GM18526 (cell line): ENCODE measurements around the gene ARMH2.

Source experiments
- POLR2A ChIP-seq: IDR thresholded peaks from 3 replicates; pipeline ENCODE4 v1.6.1; 2011; ENCODE audit not compliant: insufficient read length; ENCODE audit errors: extremely low read depth

Gene ARMH2

GRCh38 chr6:24827162-24827561, 28.4 kb upstream of the ARMH2 start:
- TF ChIP-seq POLR2A = no peak

- TF ChIP-seq POLR2A = no peak
These were observed 26.5 kb upstream of the ARMH2 start for GRCh38 chr6:24825130-24825630.

- TF ChIP-seq POLR2A = no peak
These were observed 25.6 kb upstream of the ARMH2 start for GRCh38 chr6:24824142-24824938.

- TF ChIP-seq POLR2A = no peak
These were observed 24.5 kb upstream of the ARMH2 start for GRCh38 chr6:24823185-24823584.

GRCh38 chr6:24822696-24823095, 24.0 kb upstream of the ARMH2 start:
- TF ChIP-seq POLR2A = no peak

GRCh38 chr6:24821860-24822444, 23.2 kb upstream of the ARMH2 start:
- TF ChIP-seq POLR2A = no peak

- TF ChIP-seq POLR2A = no peak
These were observed 19.6 kb upstream of the ARMH2 start for GRCh38 chr6:24818346-24818745.

GRCh38 chr6:24809728-24810127, 11.0 kb upstream of the ARMH2 start:
- TF ChIP-seq POLR2A = no peak

GRCh38 chr6:24807584-24807983, 8.9 kb upstream of the ARMH2 start:
- no peak for TF ChIP-seq POLR2A

- TF ChIP-seq POLR2A = no peak
These were observed 3.7 kb upstream of the ARMH2 start for GRCh38 chr6:24802271-24803059.

- TF ChIP-seq POLR2A = no peak
These were observed 811 bp upstream of the ARMH2 start for GRCh38 chr6:24799541-24799915.

- TF ChIP-seq POLR2A = no peak
These were observed 1.0 kb downstream of the ARMH2 start for GRCh38 chr6:24797596-24798216.

- TF ChIP-seq POLR2A = no peak
These were observed 2.0 kb downstream of the ARMH2 start for GRCh38 chr6:24796616-24797290.

GRCh38 chr6:24795106-24795505, 3.6 kb downstream of the ARMH2 start:
- TF ChIP-seq POLR2A = no peak
